Ascending aorta (tissue), 2 donors: ENCODE measurements around the gene CLIP2. TPM values are rescaled to one million over a fixed set of nuclear protein-coding genes. Genes with fewer than 3 reads are reported as not detected.
A peak's percentile ranks its signal among the peaks of the same experiment; 100 is the strongest.
"Not testable (repeated sequence)": the region's sequence is repeated elsewhere in the genome, so short reads cannot be mapped to it uniquely, and the experiment has no call there.

Experiments
- DNase-seq, 2 donors: peaks; one replicate each; pipeline ENCODE4 v3.0.0-alpha.2; 2019; ENCODE audit warnings: low spot score in 2 of 2
- H3K27ac ChIP-seq, 2 donors: fragments of 200-600 bp; sonication (generic); one replicate each; pipeline ENCODE4 v1.5.1; 2016 to 2017; ENCODE audit warnings: mild to moderate bottlenecking in 1 of 2
- H3K27me3 ChIP-seq: fragments of 200-600 bp; sonication (generic); one replicate; pipeline ENCODE4 v1.5.1; 2017
- H3K36me3 ChIP-seq, 2 donors: fragments of 200-600 bp; sonication (generic); one replicate each; pipeline ENCODE4 v1.5.1; 2016
- H3K4me1 ChIP-seq, 2 donors: fragments of 200-600 bp; sonication (generic); one replicate each; pipeline ENCODE4 v1.5.1; 2016 to 2017; ENCODE audit warnings: mild to moderate bottlenecking in 1 of 2
- H3K4me3 ChIP-seq, 2 donors: fragments of 200-600 bp; sonication (generic); one replicate each; pipeline ENCODE4 v1.5.1; 2016 to 2017; ENCODE audit warnings: mild to moderate bottlenecking in 1 of 2
- H3K9me3 ChIP-seq, 2 donors: fragments of 200-600 bp; sonication (generic); one replicate each; pipeline ENCODE4 v1.5.1; 2016
- intact Hi-C: fragments of 100-400 bp; cut with DNase I; formaldehyde crosslinking; loops from one replicate; pipeline ENCODE4 v1.15.1; 2023
- total RNA-seq: library from RNA; depleted of rRNA; stranded (reverse); fragments of >200 nt; gene quantifications from one replicate; pipeline ENCODE4 v1.1.0, GENCODE V29; 2016
- TF ChIP-seq, protein P1 (sequence below), 3 experiments: fragments of 200-600 bp in 2 of 3; fragments of 450-650 bp in 1 of 3; sonication (generic) in 2 of 3; IDR thresholded peaks; one replicate each; pipeline ENCODE4 v1.5.1; 2016 to 2019; ENCODE audit warnings: antibody characterized with exemption in 3 of 3, mild to moderate bottlenecking in 1 of 3, moderate library complexity in 1 of 3

The CLIP2 gene
- total RNA-seq, 1 donor from 2014 or later = 50.2 TPM

DNA sequence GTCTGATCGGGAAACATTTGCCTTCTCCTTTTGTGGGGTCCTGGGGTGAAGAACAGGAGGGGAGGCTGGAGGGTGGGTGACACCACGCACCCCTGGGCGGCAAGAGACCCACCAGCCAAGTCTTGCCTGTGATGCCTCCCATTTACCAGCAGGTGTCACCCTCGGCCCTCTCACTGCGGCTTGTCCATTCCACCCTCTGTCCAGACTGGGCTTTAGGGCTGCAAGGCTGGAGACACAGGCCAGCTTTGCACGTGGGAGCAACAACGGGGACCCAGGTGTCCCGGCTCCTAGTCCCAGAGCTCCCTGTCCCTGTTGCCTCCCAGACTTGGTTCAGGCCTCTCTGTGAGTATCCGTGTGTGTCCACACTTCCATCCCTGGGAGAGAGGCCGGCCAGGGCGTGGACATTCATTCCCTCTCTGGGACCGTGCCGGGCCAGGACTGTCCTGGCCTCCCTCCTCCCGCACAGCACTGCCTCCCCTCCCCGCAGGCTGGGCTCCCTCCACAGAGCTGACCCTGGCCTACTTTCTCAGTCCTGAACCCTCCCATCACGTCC, 128.3 kb downstream of the CLIP2 start:
- intact Hi-C loops = loop anchor here (2.0 to 10.0 kb wide), 3 partner anchors 149 to 630 kb away; no protein-coding TSS in a partner anchor
- Histone ChIP-seq H3K27ac (no peak overlapping the region), H3K27me3 (no peaks in the 10 kb centered on the region), H3K36me3 (no peaks in the 10 kb centered on the region), H3K9me3 (no peaks in the 10 kb centered on the region), H3K4me3 (no peak overlapping the region), H3K4me1 (no peaks in the 10 kb centered on the region)
- peak in 1 of 2 donors; percentile 76 for DNase-seq
- TF ChIP-seq, protein P1, sequence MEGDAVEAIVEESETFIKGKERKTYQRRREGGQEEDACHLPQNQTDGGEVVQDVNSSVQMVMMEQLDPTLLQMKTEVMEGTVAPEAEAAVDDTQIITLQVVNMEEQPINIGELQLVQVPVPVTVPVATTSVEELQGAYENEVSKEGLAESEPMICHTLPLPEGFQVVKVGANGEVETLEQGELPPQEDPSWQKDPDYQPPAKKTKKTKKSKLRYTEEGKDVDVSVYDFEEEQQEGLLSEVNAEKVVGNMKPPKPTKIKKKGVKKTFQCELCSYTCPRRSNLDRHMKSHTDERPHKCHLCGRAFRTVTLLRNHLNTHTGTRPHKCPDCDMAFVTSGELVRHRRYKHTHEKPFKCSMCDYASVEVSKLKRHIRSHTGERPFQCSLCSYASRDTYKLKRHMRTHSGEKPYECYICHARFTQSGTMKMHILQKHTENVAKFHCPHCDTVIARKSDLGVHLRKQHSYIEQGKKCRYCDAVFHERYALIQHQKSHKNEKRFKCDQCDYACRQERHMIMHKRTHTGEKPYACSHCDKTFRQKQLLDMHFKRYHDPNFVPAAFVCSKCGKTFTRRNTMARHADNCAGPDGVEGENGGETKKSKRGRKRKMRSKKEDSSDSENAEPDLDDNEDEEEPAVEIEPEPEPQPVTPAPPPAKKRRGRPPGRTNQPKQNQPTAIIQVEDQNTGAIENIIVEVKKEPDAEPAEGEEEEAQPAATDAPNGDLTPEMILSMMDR (IDR thresholded peaks at IDR 0.05) = peak; percentile 97 to 98 (median 98)

DNA sequence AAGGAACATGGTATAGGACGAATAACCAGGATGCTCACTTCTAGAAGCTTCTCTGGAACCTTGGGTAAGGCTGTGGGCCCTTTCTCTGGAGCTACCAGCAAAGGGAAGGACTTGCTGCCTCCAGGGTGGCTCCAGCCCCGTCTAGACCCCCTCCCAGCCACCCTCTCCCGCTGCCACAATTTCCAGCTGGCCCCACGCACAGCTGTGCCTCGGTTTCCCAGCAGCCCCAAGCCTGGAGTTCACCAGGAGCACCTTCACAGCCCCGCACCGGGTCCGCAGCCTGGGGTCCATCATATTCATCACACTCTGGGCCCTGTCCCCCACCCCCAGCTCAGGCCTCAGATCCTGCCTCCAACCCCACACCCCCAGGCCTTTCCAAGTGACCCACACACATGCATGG, 128.9 kb downstream of the CLIP2 start:
- no peak for DNase-seq
- H3K4me1 ChIP-seq = no peaks in the 10 kb centered on the region
- intact Hi-C loops = loop anchor here (5.0 to 10.0 kb wide), 2 partner anchors 297 to 629 kb away; no protein-coding TSS in a partner anchor
- H3K36me3 ChIP-seq = no peaks in the 10 kb centered on the region
- H3K4me3 ChIP-seq = no peak overlapping the region
- TF ChIP-seq, protein P1 (IDR thresholded peaks at IDR 0.05) = no peak
- no peaks in the 10 kb centered on the region for H3K9me3 ChIP-seq
- no peak overlapping the region for H3K27ac ChIP-seq
- H3K27me3 ChIP-seq = no peaks in the 10 kb centered on the region

DNA sequence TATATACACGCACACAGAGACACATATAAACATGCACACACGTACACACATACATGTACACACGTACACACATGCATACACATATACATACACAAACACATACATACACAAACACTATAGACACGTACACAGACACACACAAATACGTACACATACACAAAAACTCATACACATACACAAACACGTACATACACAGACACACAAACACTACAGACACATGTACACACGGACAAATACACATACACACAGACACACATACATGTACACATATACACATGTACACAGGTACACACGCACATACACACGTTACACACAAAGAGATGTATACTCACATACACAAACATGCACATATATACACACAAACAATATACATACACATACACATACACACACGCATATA, 129.3 kb downstream of the CLIP2 start:
- intact Hi-C loops = loop anchor here (5.0 to 10.0 kb wide), 2 partner anchors 296 to 629 kb away; no protein-coding TSS in a partner anchor

DNA sequence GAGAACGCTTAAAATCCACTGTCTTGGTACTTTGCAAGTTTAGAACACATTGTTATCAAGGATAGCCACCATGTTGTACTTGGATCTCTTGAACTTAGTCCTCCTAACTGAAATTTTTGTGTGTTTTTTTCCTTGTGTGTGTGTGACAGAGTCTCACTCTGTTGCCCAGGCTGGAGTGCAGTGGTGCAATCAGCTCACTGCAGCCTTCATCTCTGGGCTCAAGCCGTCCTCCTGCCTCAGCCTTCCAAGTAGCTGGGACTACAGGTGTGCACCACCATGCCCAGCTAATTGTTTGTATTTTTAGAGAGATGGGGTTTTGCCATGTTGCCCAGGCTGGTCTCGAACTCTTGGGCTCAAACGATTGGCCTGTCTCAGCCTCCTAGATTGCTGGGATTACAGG, 130.0 kb downstream of the CLIP2 start:
- not testable (repeated sequence) for H3K9me3 ChIP-seq, DNase-seq, H3K36me3 ChIP-seq, H3K27ac ChIP-seq, H3K27me3 ChIP-seq, H3K4me1 ChIP-seq, H3K4me3 ChIP-seq
- intact Hi-C loops = loop anchor here (5.0 to 10.0 kb wide), 2 partner anchors 296 to 628 kb away; no protein-coding TSS in a partner anchor

More for the DNA sequence above, 129.3 kb downstream of the CLIP2 start:
- no peak for DNase-seq
- no peak overlapping the region for H3K4me3 ChIP-seq
- H3K27me3 ChIP-seq = no peaks in the 10 kb centered on the region
- no peaks in the 10 kb centered on the region for H3K4me1 ChIP-seq
- TF ChIP-seq, protein P1 (IDR thresholded peaks at IDR 0.05) = no peak
- no peaks in the 10 kb centered on the region for H3K9me3 ChIP-seq
- no peak overlapping the region for H3K27ac ChIP-seq
- no peaks in the 10 kb centered on the region for H3K36me3 ChIP-seq

DNA sequence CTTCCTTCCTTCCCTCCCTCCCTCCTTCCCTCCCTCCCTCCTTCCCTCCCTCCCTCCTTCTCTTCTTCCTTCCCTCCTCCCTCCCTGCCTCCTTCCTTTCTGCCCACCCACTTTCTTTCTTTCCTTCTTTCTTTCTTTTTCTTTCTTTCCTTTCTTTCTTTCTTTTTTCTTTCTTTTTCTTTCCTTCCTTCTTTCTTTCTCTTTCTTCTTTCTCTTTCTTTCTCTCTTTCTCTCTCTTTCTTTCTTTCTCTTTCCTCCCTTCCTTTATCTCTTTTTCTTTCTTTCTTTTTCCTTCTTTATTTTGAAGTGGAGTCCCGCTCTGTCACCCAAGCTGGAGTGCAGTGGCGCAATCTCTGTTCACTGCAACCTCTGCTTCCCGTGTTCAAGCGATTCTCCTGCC, 130.8 kb downstream of the CLIP2 start:
- Histone ChIP-seq H3K27me3 (no peaks in the 10 kb centered on the region), H3K4me1 (no peaks in the 10 kb centered on the region), H3K36me3 (no peaks in the 10 kb centered on the region), H3K9me3 (no peaks in the 10 kb centered on the region), H3K4me3 (no peak overlapping the region), H3K27ac (no peak overlapping the region)
- intact Hi-C loops = no loop called here
- DNase-seq = no peak
- TF ChIP-seq, protein P1 (IDR thresholded peaks at IDR 0.05) = no peak

DNA sequence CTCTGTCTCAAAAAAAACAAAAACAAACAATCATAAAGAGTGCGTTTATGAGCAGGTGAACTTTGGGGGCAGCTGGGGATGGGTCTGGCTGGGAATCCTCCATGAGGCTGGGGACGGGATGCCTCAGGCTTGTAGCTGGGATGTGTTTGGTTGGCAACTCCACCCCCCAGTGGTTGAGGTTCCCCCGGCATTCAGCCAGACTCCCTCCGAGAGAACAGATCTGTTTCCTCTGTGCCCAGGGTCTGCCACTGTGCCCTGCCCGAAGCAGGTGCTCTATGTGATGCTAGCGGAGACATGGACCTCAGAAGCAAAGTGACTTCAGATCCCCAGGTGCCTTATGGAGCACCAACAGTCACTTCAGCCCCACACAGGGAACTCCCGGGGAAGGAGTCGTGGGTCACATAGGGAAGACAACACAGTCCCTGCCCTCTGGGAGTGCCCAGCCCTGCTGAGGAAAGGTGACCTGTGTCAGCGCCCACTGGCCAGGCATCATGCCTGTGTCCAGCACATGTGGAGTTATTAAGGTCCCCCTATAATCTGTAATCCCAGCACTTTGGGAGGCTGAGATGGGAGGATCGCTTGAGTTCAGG, 135.2 kb downstream of the CLIP2 start:
- H3K36me3 ChIP-seq = no peaks in the 10 kb centered on the region
- H3K4me1 ChIP-seq = no peaks in the 10 kb centered on the region
- DNase-seq = no peak
- no peaks in the 10 kb centered on the region for H3K27me3 ChIP-seq
- intact Hi-C loops = no loop called here
- no peak overlapping the region for H3K27ac ChIP-seq
- no peaks in the 10 kb centered on the region for H3K9me3 ChIP-seq
- TF ChIP-seq, protein P1 (IDR thresholded peaks at IDR 0.05) = no peak
- H3K4me3 ChIP-seq = no peak overlapping the region
